Panc1 (cell line): ENCODE measurements around the gene SRMS.

Source experiments
- POLR2AphosphoS5 ChIP-seq: IDR thresholded peaks from 2 replicates; pipeline ENCODE4 v1.6.1; 2012; ENCODE audit warnings: mild to moderate bottlenecking, low read depth, low read length, moderate library complexity
- TCF7L2 ChIP-seq: IDR thresholded peaks from 2 replicates; pipeline ENCODE4 v1.6.1; 2011; ENCODE audit warnings: mild to moderate bottlenecking, low read depth, low read length, inconsistent platforms
- TF ChIP-seq, protein P1 (sequence below): fragments of 450-650 bp; IDR thresholded peaks from 2 replicates; pipeline ENCODE4 v1.5.1; 2017; ENCODE audit warnings: mild to moderate bottlenecking

DNA sequence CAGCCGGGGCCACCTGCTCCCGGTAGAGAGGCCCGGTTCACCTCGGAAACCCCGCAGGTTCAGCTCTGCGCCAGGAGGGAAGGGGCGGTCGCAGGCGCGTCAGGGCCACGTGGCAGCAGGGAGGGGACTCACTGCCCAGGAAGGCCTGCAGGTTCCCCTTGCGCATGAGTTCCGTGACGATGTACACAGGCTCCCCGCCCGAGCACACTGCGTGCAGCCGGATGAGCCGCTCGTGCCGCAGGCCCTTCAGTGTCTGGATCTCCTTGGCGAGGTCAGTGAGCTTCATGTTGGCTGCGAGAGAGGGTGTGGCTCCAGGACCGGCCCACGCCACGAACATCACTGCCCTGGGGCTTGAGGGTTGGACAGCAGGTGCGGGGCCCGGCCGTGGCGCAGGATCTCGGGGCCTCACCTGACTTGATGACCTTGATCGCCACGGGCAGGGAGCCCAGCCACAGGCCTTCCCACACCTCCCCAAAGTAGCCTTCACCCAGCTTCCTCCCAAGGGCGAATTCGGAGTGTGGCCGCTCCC is 5.5 kb downstream of the SRMS start:
- TF ChIP-seq, protein P1, sequence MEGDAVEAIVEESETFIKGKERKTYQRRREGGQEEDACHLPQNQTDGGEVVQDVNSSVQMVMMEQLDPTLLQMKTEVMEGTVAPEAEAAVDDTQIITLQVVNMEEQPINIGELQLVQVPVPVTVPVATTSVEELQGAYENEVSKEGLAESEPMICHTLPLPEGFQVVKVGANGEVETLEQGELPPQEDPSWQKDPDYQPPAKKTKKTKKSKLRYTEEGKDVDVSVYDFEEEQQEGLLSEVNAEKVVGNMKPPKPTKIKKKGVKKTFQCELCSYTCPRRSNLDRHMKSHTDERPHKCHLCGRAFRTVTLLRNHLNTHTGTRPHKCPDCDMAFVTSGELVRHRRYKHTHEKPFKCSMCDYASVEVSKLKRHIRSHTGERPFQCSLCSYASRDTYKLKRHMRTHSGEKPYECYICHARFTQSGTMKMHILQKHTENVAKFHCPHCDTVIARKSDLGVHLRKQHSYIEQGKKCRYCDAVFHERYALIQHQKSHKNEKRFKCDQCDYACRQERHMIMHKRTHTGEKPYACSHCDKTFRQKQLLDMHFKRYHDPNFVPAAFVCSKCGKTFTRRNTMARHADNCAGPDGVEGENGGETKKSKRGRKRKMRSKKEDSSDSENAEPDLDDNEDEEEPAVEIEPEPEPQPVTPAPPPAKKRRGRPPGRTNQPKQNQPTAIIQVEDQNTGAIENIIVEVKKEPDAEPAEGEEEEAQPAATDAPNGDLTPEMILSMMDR: no peak
- TF ChIP-seq POLR2AphosphoS5 (no peak), TCF7L2 (no peak)
